ENCODE results near the gene TBATA. TPM values are rescaled to one million over a fixed set of nuclear protein-coding genes. Genes with fewer than 3 reads are reported as not detected.

Gene TBATA
- total RNA-seq, 3 donors from 2014 or later = not detected

- Histone ChIP-seq H3K36me3 (no peaks in the 10 kb centered on the region), H3K9me3 (no peaks in the 10 kb centered on the region), H3K4me3 (no peak overlapping the region), H3K27ac (no peak overlapping the region), H3K27me3 (no peaks in the 10 kb centered on the region), H3K4me1 (no peaks in the 10 kb centered on the region)
- TF ChIP-seq CTCF (IDR thresholded peaks at IDR 0.05) = no peak
- no peak for TF ChIP-seq POLR2A (IDR thresholded peaks at IDR 0.05)
- no peak for TF ChIP-seq POLR2AphosphoS5 (IDR thresholded peaks at IDR 0.05)
- intact Hi-C loops (cut with DNase I; ENCODE audit: low total_unique reads) = no loop called here
- DNase-seq (ENCODE audit: low spot score in 2 of 2) = peak in 1 of 2 donors; percentile 12
Measured at GRCh38 chr10:70776455-70777005, 8.6 kb downstream of the TBATA start.

GRCh38 chr10:70775679-70776454, 9.3 kb downstream of the TBATA start:
- Histone ChIP-seq H3K27me3 (no peaks in the 10 kb centered on the region), H3K9me3 (no peaks in the 10 kb centered on the region), H3K36me3 (no peaks in the 10 kb centered on the region), H3K4me3 (no peak overlapping the region), H3K27ac (no peak overlapping the region), H3K4me1 (no peaks in the 10 kb centered on the region)
- TF ChIP-seq CTCF (IDR thresholded peaks at IDR 0.05) = no peak
- no peak for TF ChIP-seq POLR2AphosphoS5 (IDR thresholded peaks at IDR 0.05)
- no peak for TF ChIP-seq POLR2A (IDR thresholded peaks at IDR 0.05)
- DNase-seq (ENCODE audit: low spot score in 2 of 2) = peak; percentile 16 to 51
- intact Hi-C loops (cut with DNase I; ENCODE audit: low total_unique reads) = no loop called here

- H3K9me3 ChIP-seq = no peaks in the 10 kb centered on the region
- H3K27me3 ChIP-seq = no peaks in the 10 kb centered on the region
- no peaks in the 10 kb centered on the region for H3K4me1 ChIP-seq
- H3K27ac ChIP-seq = no peak overlapping the region
- peak; percentile 53 to 88 for DNase-seq (ENCODE audit: low spot score in 2 of 2)
- no peaks in the 10 kb centered on the region for H3K36me3 ChIP-seq
- H3K4me3 ChIP-seq = no peak overlapping the region
- TF ChIP-seq CTCF (IDR thresholded peaks at IDR 0.05) (no peak), POLR2AphosphoS5 (IDR thresholded peaks at IDR 0.05) (no peak), POLR2A (IDR thresholded peaks at IDR 0.05) (no peak)
- intact Hi-C loops (cut with DNase I; ENCODE audit: low total_unique reads) = no loop called here
Measured at GRCh38 chr10:70774810-70775678, 10.1 kb downstream of the TBATA start.

- DNase-seq (ENCODE audit: low spot score in 2 of 2) = peak; percentile 15 to 43
- H3K27me3 ChIP-seq = no peaks in the 10 kb centered on the region
- no peaks in the 10 kb centered on the region for H3K4me1 ChIP-seq
- no peak overlapping the region for H3K27ac ChIP-seq
- TF ChIP-seq POLR2A (IDR thresholded peaks at IDR 0.05) (no peak), POLR2AphosphoS5 (IDR thresholded peaks at IDR 0.05) (no peak), CTCF (IDR thresholded peaks at IDR 0.05) (no peak)
- intact Hi-C loops (cut with DNase I; ENCODE audit: low total_unique reads) = no loop called here
- H3K9me3 ChIP-seq = no peaks in the 10 kb centered on the region
- no peaks in the 10 kb centered on the region for H3K36me3 ChIP-seq
- H3K4me3 ChIP-seq = no peak overlapping the region
Measured at GRCh38 chr10:70773965-70774809, 11.0 kb downstream of the TBATA start.
